Prostate gland (tissue), 2 donors: Measurements from ENCODE around the gene MTA1. TPM values are rescaled to one million over a fixed set of nuclear protein-coding genes. Genes with fewer than 3 reads are reported as not detected.

Experiments
- DNase-seq: peaks from one replicate; pipeline ENCODE4 v3.0.0-alpha.2; 2019; ENCODE audit warnings: low spot score
- H3K27ac ChIP-seq, 2 donors: fragments of 200-600 bp; sonication (generic); 2 replicates each; pipeline ENCODE4 v1.5.1; 2017 to 2019
- H3K27me3 ChIP-seq: fragments of 200-600 bp; sonication (generic); replicated peaks from 2 replicates; pipeline ENCODE4 v1.5.1; 2019; ENCODE audit not compliant: insufficient read depth
- H3K36me3 ChIP-seq, 2 donors: fragments of 200-600 bp; sonication (generic); 1 replicate in 1 of 2; 2 replicates in 1 of 2; pipeline versions ENCODE4 v1.5.1 to v1.8.1; 2017 to 2019
- H3K4me1 ChIP-seq: fragments of 200-600 bp; sonication (generic); replicated peaks from 2 replicates; pipeline ENCODE4 v1.5.1; 2019
- H3K4me3 ChIP-seq, 2 donors: fragments of 200-600 bp; sonication (generic); 2 replicates each; pipeline ENCODE4 v1.5.1; 2017 to 2019
- H3K9me3 ChIP-seq: fragments of 200-600 bp; sonication (generic); 2 replicates; pipeline ENCODE4 v1.5.1; 2017
- POLR2A ChIP-seq: fragments of 450-650 bp; IDR thresholded peaks from one replicate; pipeline ENCODE4 v1.6.1; 2016; ENCODE audit warnings: antibody characterized with exemption, mild to moderate bottlenecking
- POLR2AphosphoS5 ChIP-seq: sonication (generic); formaldehyde crosslinking; IDR thresholded peaks from one replicate; pipeline ENCODE4 v1.6.1; 2017; ENCODE audit warnings: antibody characterized with exemption
- WGBS: methylation state at CpG from one replicate; pipeline ENCODE4 v1.1.5; 2018; 5-methylcytosine and 5-hydroxymethylcytosine counted together
- intact Hi-C: fragments of 100-400 bp; cut with DNase I; formaldehyde crosslinking; loops from one replicate; pipeline ENCODE4 v1.14.2; 2022
- total RNA-seq, 2 donors: library from RNA; depleted of rRNA; stranded (reverse); fragments of >200 nt; gene quantifications; one replicate each; pipeline ENCODE4 v1.1.0, GENCODE V29; 2016
- TF ChIP-seq, protein P1 (sequence below), 4 experiments: fragments of 200-600 bp in 2 of 4; fragments of 450-650 bp in 2 of 4; sonication (generic) in 2 of 4; IDR thresholded peaks; 1 replicate in 3 of 4; 2 replicates in 1 of 4; pipeline ENCODE4 v1.5.1; 2016 to 2019; ENCODE audit warnings: antibody characterized with exemption in 4 of 4, mild to moderate bottlenecking in 2 of 4, moderate library complexity in 2 of 4

Gene MTA1
- total RNA-seq, result 100 to 1,000 TPM in 1 of 2 donors, 10 to 100 TPM in 1; 58.9 to 155 TPM

DNA sequence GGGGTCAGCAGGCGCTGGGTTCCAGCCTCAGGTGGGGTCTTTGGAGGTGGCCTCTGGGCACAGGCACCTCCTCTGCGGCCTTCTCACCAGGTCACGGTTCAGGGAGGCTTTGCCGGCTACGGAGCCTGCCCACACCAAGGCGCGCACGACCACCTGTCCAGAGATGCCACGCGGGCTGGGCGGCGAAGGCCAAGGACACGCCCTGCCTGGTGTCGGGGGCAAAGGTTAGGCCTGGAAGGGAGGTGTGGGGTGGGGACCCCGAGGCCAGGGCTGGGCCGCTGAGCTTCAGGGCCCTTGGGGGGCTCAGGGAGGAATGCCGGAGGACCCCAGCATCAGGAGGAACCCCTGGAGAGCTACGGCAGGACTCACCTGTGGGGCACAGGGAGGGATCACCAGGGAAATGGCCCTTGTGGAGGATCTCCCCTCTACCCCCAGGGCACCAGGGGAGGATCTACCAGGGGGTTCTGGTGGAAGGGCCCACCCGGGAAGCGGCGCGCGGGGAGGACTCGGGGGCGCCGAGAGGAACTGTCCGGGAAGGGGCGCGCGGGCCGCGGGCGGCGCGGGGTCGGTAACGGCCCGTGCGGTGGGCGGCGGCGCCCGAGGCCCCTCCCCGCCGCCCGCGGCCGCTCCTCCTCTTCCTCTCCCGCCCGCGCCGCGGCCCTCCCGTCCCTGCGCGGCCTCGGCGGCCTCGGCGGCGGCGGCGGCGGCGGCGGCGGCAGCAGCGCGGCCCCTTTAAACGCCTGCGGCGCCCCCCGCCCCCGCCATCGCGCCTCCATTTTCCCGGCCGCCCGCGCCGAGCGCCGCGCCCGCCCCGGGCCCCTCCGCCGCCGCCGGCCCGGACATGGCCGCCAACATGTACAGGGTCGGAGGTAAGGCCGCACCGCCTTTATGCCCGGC is at the start of gene MTA1:
MTA1 (plus strand) TSS at position 633 of the 897 bp plus-strand sequence; CDS start at position 842, 209 bp downstream.
- peaks cover 10% of the 10 kb centered on the region for H3K4me1 ChIP-seq
- H3K27me3 ChIP-seq, result no peaks in the 10 kb centered on the region
- H3K9me3 ChIP-seq, result no peaks in the 10 kb centered on the region
- intact Hi-C loops, result no loop called here
- no peak for DNase-seq
- no peaks in the 10 kb centered on the region for H3K36me3 ChIP-seq
- 3% methylated on average over 62 of the region's 96 CpGs for WGBS
- peak within 1 kb of the TSS; percentile 65 to 73 for H3K27ac ChIP-seq
- TF ChIP-seq, protein P1, sequence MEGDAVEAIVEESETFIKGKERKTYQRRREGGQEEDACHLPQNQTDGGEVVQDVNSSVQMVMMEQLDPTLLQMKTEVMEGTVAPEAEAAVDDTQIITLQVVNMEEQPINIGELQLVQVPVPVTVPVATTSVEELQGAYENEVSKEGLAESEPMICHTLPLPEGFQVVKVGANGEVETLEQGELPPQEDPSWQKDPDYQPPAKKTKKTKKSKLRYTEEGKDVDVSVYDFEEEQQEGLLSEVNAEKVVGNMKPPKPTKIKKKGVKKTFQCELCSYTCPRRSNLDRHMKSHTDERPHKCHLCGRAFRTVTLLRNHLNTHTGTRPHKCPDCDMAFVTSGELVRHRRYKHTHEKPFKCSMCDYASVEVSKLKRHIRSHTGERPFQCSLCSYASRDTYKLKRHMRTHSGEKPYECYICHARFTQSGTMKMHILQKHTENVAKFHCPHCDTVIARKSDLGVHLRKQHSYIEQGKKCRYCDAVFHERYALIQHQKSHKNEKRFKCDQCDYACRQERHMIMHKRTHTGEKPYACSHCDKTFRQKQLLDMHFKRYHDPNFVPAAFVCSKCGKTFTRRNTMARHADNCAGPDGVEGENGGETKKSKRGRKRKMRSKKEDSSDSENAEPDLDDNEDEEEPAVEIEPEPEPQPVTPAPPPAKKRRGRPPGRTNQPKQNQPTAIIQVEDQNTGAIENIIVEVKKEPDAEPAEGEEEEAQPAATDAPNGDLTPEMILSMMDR (IDR thresholded peaks at IDR 0.05), result no peak
- TF ChIP-seq POLR2AphosphoS5, result no peak
- TF ChIP-seq POLR2A, result no peak
- peak within 1 kb of the TSS; percentile 61 to 68 for H3K4me3 ChIP-seq

DNA sequence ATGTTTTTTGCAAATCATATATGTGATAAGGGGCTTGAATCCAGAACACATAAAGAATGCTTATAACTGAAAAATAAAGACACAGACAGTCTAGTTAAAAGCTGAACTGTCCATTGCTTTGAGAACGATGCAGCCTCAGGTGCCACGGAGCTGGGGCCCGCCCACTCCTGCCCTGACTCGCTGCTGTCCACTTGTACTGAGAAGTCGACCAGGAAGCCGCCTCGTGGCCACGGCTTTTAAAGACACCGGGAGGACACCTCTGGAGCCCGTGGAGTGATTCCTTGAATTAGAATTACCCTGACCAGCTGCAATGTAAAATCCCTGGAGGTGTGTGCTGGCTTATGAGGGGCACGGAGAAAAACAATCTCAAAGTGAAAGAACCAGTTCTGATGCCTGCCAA is 45.2 kb upstream of the MTA1 start:
- H3K36me3 ChIP-seq, result peaks cover 0 to 3% of the 10 kb centered on the region in 2 donors
- no peak overlapping the region for H3K4me3 ChIP-seq
- H3K27ac ChIP-seq, result no peak overlapping the region
- TF ChIP-seq POLR2A (no peak), POLR2AphosphoS5 (no peak)
- TF ChIP-seq, protein P1 (IDR thresholded peaks at IDR 0.05), result peak in 1 of 4 experiments; percentile 30
- H3K9me3 ChIP-seq, result no peaks in the 10 kb centered on the region
- DNase-seq, result peak; percentile 48
- WGBS, result 51% methylated on average over 11 of the region's 11 CpGs
- H3K27me3 ChIP-seq, result no peaks in the 10 kb centered on the region
- no peaks in the 10 kb centered on the region for H3K4me1 ChIP-seq
- intact Hi-C loops, result no loop called here

DNA sequence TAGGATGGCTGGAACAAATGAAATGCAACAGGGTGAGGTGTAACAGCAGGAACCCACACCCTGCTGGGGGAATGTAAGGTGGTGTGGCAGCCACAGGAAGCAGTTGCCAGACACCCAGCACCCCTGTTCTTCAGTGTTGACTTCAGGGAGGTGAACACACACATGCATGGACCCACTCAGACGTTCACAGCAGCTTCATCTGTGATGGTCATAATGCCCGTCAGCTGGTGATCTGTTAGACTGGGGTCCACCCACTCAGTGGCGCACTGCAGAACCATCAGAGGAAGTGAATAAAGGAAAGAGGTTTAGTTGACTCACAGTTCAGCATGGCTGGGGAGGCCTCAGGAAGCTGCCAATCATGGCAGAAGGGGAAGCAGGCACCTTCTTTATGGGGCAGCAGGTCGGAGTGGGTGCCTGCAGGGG is 44.0 kb upstream of the MTA1 start:
- no peak for DNase-seq
- Histone ChIP-seq H3K36me3 (no peaks in the 10 kb centered on the region), H3K27ac (no peak overlapping the region), H3K4me1 (no peaks in the 10 kb centered on the region), H3K9me3 (no peaks in the 10 kb centered on the region), H3K27me3 (no peaks in the 10 kb centered on the region), H3K4me3 (no peak overlapping the region)
- TF ChIP-seq, protein P1 (IDR thresholded peaks at IDR 0.05), result no peak
- TF ChIP-seq POLR2A, result no peak
- no peak for TF ChIP-seq POLR2AphosphoS5
- intact Hi-C loops, result no loop called here
- 81% methylated on average over 4 of the region's 4 CpGs for WGBS

DNA sequence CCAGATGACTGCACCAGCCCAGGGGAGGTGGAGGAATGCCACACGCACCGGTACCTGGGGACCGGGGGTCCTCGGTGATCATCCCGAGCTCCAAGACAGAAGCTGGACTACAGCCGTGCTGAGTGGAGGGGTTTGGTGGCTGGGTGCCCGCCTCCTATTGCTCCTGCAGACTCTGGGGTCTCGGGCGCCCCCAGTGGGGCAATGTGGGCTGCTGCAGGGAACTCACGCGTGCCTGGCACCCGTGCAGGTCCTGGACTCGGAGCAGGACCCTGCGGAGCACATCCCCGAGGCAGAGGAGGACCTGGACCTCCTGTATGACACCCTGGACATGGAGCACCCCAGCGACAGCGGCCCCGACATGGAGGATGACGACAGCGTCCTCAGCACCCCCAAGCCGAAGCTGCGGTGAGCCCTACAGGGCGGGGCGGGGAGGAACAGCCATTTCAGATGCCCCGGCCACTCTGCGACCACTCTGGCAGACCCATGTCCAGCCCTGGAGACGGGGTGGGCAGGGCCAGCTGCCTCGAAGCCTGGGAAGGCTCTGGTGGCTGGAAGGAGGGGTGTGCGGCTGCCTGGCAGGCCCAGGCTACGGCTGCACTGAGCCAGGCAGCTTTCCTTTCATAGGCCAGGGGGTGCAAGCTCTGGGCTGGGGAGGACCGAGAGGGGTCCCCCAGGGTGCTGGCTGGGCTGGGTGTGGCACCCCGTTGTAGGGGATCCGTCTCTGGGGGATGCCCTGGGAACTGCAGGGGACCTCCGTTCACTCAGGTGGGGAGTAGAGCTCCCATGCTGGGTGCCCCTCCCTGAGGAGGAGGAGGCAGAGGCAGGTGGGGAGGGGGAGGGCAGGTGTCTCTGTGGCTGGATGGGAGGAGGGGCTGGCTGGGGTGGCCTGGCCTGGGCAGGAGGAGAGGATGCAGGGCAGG is 42.8 kb upstream of the MTA1 start:
- Histone ChIP-seq H3K27me3 (no peaks in the 10 kb centered on the region), H3K36me3 (no peaks in the 10 kb centered on the region), H3K27ac (no peak overlapping the region), H3K9me3 (no peaks in the 10 kb centered on the region), H3K4me3 (no peak overlapping the region), H3K4me1 (no peaks in the 10 kb centered on the region)
- intact Hi-C loops, result no loop called here
- TF ChIP-seq POLR2A (no peak), POLR2AphosphoS5 (no peak)
- TF ChIP-seq, protein P1 (IDR thresholded peaks at IDR 0.05), result no peak
- DNase-seq, result no peak
- WGBS, result 85% methylated on average over 32 of the region's 34 CpGs
